ENCODE data around the gene PAM. TPM values are rescaled to one million over a fixed set of nuclear protein-coding genes. Genes with fewer than 3 reads are reported as not detected.

Gene PAM
- total and polyA plus RNA-seq, 2 of the 13 experiments (the other 11 are each of a cell fraction or from before 2014, with no cell fraction given): 20.2 to 79.1 TPM

- in situ Hi-C loops (cut with HindIII; ENCODE audit: extremely low pct_ligation_motif_present, low pct_unique_long_range_greater_than_20kb) (no loop called here), intact Hi-C loops (cut with micrococcal nuclease; ENCODE audit: unreplicated experiment) (no loop called here)
- no peaks in the 10 kb centered on the region for H3K4me1 ChIP-seq (ENCODE audit: insufficient read depth, low read length)
- no peaks in the 10 kb centered on the region for H3K9me3 ChIP-seq (ENCODE audit: low read length)
- H3K4me2 ChIP-seq (ENCODE audit: low read depth, low read length): no peak overlapping the region
- no TSS peak for BruUV-seq (replicated peaks)
- TF ChIP-seq E2F2 (CRISPR knock-in tag; IDR thresholded peaks at IDR 0.05; ENCODE audit: borderline replicate concordance) (no peak), STAG1 (CRISPR knock-in tag; IDR thresholded peaks at IDR 0.05) (no peak), ZC3H4 (CRISPR knock-in tag; IDR thresholded peaks at IDR 0.05; ENCODE audit: borderline replicate concordance) (no peak), ZNF44 (CRISPR knock-in tag; IDR thresholded peaks at IDR 0.05) (no peak), RBAK (CRISPR knock-in tag; IDR thresholded peaks at IDR 0.05) (no peak)
- H3K27ac ChIP-seq (ENCODE audit: extremely low read length, insufficient read depth, low read length): no peak overlapping the region
- ChIA-PET CTCF (ENCODE audit: low intra/inter-chr PET ratio, low total read pairs) (no interaction called here), POLR2A (no interaction called here)
- DNase-seq (ENCODE audit: low spot score) (no peak), ATAC-seq (no peak), FAIRE-seq (no peak)
- no peak overlapping the region for H3K9ac ChIP-seq (ENCODE audit: insufficient read depth, low read depth, low read length)
- no peak overlapping the region for H3K4me3 ChIP-seq (replicated peaks in 1 of 3; ENCODE audit: insufficient read depth in 1 of 3, low read depth in 2 of 3, low read length in 3 of 3)
- 64% methylated on average over 6 of the region's 6 CpGs for WGBS (ENCODE audit: low lambda C conversion rate)
- no peaks in the 10 kb centered on the region for H3K36me3 ChIP-seq (replicated peaks in 1 of 2; ENCODE audit: control insufficient read depth in 1 of 2, insufficient read depth in 2 of 2, low read length in 2 of 2)
- no peaks in the 10 kb centered on the region for H3K27me3 ChIP-seq (ENCODE audit: control insufficient read depth in 1 of 2, insufficient read depth in 2 of 2, low read length in 2 of 2)
- no peaks in the 10 kb centered on the region for H3K79me2 ChIP-seq (ENCODE audit: insufficient read depth, low read length)
- no peaks in the 10 kb centered on the region for H4K20me1 ChIP-seq (ENCODE audit: insufficient read depth, low read length)
- no peak overlapping the region for H2AFZ ChIP-seq (ENCODE audit: low read length)
These were observed 47.8 kb downstream of the PAM start for GRCh38 chr5:102802708-102803458.

- Histone ChIP-seq H3K79me2 (ENCODE audit: insufficient read depth, low read length) (no peaks in the 10 kb centered on the region), H3K9me3 (ENCODE audit: low read length) (no peaks in the 10 kb centered on the region), H3K27ac (ENCODE audit: extremely low read length, insufficient read depth, low read length) (no peak overlapping the region), H2AFZ (ENCODE audit: low read length) (no peak overlapping the region), H3K4me3 (replicated peaks in 1 of 3; ENCODE audit: insufficient read depth in 1 of 3, low read depth in 2 of 3, low read length in 3 of 3) (no peak overlapping the region), H3K9ac (ENCODE audit: insufficient read depth, low read depth, low read length) (no peak overlapping the region), H3K36me3 (replicated peaks in 1 of 2; ENCODE audit: control insufficient read depth in 1 of 2, insufficient read depth in 2 of 2, low read length in 2 of 2) (no peaks in the 10 kb centered on the region), H3K4me1 (ENCODE audit: insufficient read depth, low read length) (no peaks in the 10 kb centered on the region), H3K27me3 (ENCODE audit: control insufficient read depth in 1 of 2, insufficient read depth in 2 of 2, low read length in 2 of 2) (no peaks in the 10 kb centered on the region), H4K20me1 (ENCODE audit: insufficient read depth, low read length) (no peaks in the 10 kb centered on the region), H3K4me2 (ENCODE audit: low read depth, low read length) (no peak overlapping the region)
- in situ Hi-C loops (cut with HindIII; ENCODE audit: extremely low pct_ligation_motif_present, low pct_unique_long_range_greater_than_20kb): no loop called here
- ChIA-PET CTCF (ENCODE audit: low intra/inter-chr PET ratio, low total read pairs) (no interaction called here), POLR2A (no interaction called here)
- FAIRE-seq (no peak), DNase-seq (ENCODE audit: low spot score) (no peak), ATAC-seq (no peak)
- intact Hi-C loops (cut with micrococcal nuclease; ENCODE audit: unreplicated experiment): no loop called here
- BruUV-seq (replicated peaks): no TSS peak
- WGBS (ENCODE audit: low lambda C conversion rate): 58% methylated on average over 7 of the region's 7 CpGs
- TF ChIP-seq SMARCC2 (IDR thresholded peaks at IDR 0.05) (no peak), ZNF281 (CRISPR knock-in tag; IDR thresholded peaks at IDR 0.05; ENCODE audit: borderline replicate concordance) (no peak), ZNF251 (CRISPR knock-in tag; IDR thresholded peaks at IDR 0.05) (no peak), TBL1XR1 (IDR thresholded peaks at IDR 0.05; ENCODE audit: borderline replicate concordance, low read length, partially characterized antibody) (no peak), HHEX (CRISPR knock-in tag; IDR thresholded peaks at IDR 0.05) (no peak)
These were observed 52.9 kb downstream of the PAM start for GRCh38 chr5:102807878-102808502.
